Measurements from ENCODE around the gene AGA.

AGA gene

GRCh38 chr4:177478496-177478895, 36.3 kb upstream of the AGA start:
- H3K27me3 ChIP-seq (ENCODE audit: control insufficient read depth, insufficient read depth, low read length): no peaks in the 10 kb centered on the region
- no peaks in the 10 kb centered on the region for H3K9me3 ChIP-seq (ENCODE audit: control insufficient read depth, insufficient read depth, low read length)
- H3K36me3 ChIP-seq (ENCODE audit: control insufficient read depth, insufficient read depth, low read length): no peaks in the 10 kb centered on the region
- no peak overlapping the region for H3K4me3 ChIP-seq (ENCODE audit: low read depth, low read length)
- no peak overlapping the region for H3K9ac ChIP-seq (ENCODE audit: low read depth, low read length)
- peaks cover 4% of the 10 kb centered on the region for H3K4me1 ChIP-seq (ENCODE audit: control insufficient read depth, insufficient read depth, low read length)

GRCh38 chr4:177473991-177474390, 31.8 kb upstream of the AGA start:
- no peak overlapping the region for H3K4me3 ChIP-seq (ENCODE audit: low read depth, low read length)

GRCh38 chr4:177464026-177464425, 21.8 kb upstream of the AGA start:
- Histone ChIP-seq H3K27me3 (ENCODE audit: control insufficient read depth, insufficient read depth, low read length) (no peaks in the 10 kb centered on the region), H3K4me1 (ENCODE audit: control insufficient read depth, insufficient read depth, low read length) (peaks cover 8% of the 10 kb centered on the region), H3K9ac (ENCODE audit: low read depth, low read length) (peak overlapping the region; percentile 50), H3K4me3 (ENCODE audit: low read depth, low read length) (no peak overlapping the region), H3K9me3 (ENCODE audit: control insufficient read depth, insufficient read depth, low read length) (no peaks in the 10 kb centered on the region), H3K36me3 (ENCODE audit: control insufficient read depth, insufficient read depth, low read length) (no peaks in the 10 kb centered on the region)

More at GRCh38 chr4:177473991-177474390, 31.8 kb upstream of the AGA start:
- H3K36me3 ChIP-seq (ENCODE audit: control insufficient read depth, insufficient read depth, low read length): no peaks in the 10 kb centered on the region
- H3K4me1 ChIP-seq (ENCODE audit: control insufficient read depth, insufficient read depth, low read length): no peaks in the 10 kb centered on the region
- H3K9me3 ChIP-seq (ENCODE audit: control insufficient read depth, insufficient read depth, low read length): no peaks in the 10 kb centered on the region
- no peaks in the 10 kb centered on the region for H3K27me3 ChIP-seq (ENCODE audit: control insufficient read depth, insufficient read depth, low read length)
- no peak overlapping the region for H3K9ac ChIP-seq (ENCODE audit: low read depth, low read length)

GRCh38 chr4:177461606-177462005, 19.4 kb upstream of the AGA start:
- Histone ChIP-seq H3K4me1 (ENCODE audit: control insufficient read depth, insufficient read depth, low read length) (peaks cover 8% of the 10 kb centered on the region), H3K9ac (ENCODE audit: low read depth, low read length) (no peak overlapping the region), H3K27me3 (ENCODE audit: control insufficient read depth, insufficient read depth, low read length) (no peaks in the 10 kb centered on the region), H3K9me3 (ENCODE audit: control insufficient read depth, insufficient read depth, low read length) (no peaks in the 10 kb centered on the region), H3K4me3 (ENCODE audit: low read depth, low read length) (no peak overlapping the region), H3K36me3 (ENCODE audit: control insufficient read depth, insufficient read depth, low read length) (no peaks in the 10 kb centered on the region)

DNA sequence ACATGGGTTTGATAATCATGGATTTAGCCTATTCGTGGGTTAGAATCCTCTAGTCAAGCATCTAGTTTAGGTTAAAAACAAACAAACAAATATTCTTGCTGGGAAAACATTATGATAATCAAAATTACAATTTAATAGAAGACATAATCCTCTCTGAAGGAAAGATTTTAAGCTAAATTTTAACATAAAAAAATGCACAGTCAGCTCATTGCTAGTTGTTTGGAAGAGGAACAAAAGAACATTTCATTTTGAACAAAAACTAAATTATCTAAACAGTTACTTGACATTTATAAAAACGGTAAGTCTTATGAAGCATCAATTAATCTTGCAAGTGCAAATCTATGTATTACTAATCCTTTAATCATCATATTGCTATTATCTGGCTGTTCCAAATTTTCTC, 18.2 kb upstream of the AGA start:
- Histone ChIP-seq H3K27me3 (ENCODE audit: control insufficient read depth, insufficient read depth, low read length) (no peaks in the 10 kb centered on the region), H3K9ac (ENCODE audit: low read depth, low read length) (no peak overlapping the region), H3K36me3 (ENCODE audit: control insufficient read depth, insufficient read depth, low read length) (no peaks in the 10 kb centered on the region), H3K9me3 (ENCODE audit: control insufficient read depth, insufficient read depth, low read length) (no peaks in the 10 kb centered on the region), H3K4me3 (ENCODE audit: low read depth, low read length) (no peak overlapping the region), H3K4me1 (ENCODE audit: control insufficient read depth, insufficient read depth, low read length) (peaks cover 8% of the 10 kb centered on the region)

- Histone ChIP-seq H3K36me3 (ENCODE audit: control insufficient read depth, insufficient read depth, low read length) (no peaks in the 10 kb centered on the region), H3K9ac (ENCODE audit: low read depth, low read length) (no peak overlapping the region), H3K4me3 (ENCODE audit: low read depth, low read length) (no peak overlapping the region), H3K9me3 (ENCODE audit: control insufficient read depth, insufficient read depth, low read length) (no peaks in the 10 kb centered on the region), H3K27me3 (ENCODE audit: control insufficient read depth, insufficient read depth, low read length) (no peaks in the 10 kb centered on the region), H3K4me1 (ENCODE audit: control insufficient read depth, insufficient read depth, low read length) (peaks cover 5% of the 10 kb centered on the region)
These were observed 13.3 kb upstream of the AGA start for GRCh38 chr4:177455561-177455970.

- Histone ChIP-seq H3K9ac (ENCODE audit: low read depth, low read length) (no peak overlapping the region), H3K27me3 (ENCODE audit: control insufficient read depth, insufficient read depth, low read length) (no peaks in the 10 kb centered on the region), H3K36me3 (ENCODE audit: control insufficient read depth, insufficient read depth, low read length) (no peaks in the 10 kb centered on the region), H3K4me1 (ENCODE audit: control insufficient read depth, insufficient read depth, low read length) (peaks cover 5% of the 10 kb centered on the region), H3K9me3 (ENCODE audit: control insufficient read depth, insufficient read depth, low read length) (no peaks in the 10 kb centered on the region), H3K4me3 (ENCODE audit: low read depth, low read length) (no peak overlapping the region)
These were observed 10.9 kb upstream of the AGA start for GRCh38 chr4:177453116-177453515.

- H3K27me3 ChIP-seq (ENCODE audit: control insufficient read depth, insufficient read depth, low read length): no peaks in the 10 kb centered on the region
- H3K36me3 ChIP-seq (ENCODE audit: control insufficient read depth, insufficient read depth, low read length): no peaks in the 10 kb centered on the region
- no peaks in the 10 kb centered on the region for H3K9me3 ChIP-seq (ENCODE audit: control insufficient read depth, insufficient read depth, low read length)
- peaks cover 7% of the 10 kb centered on the region for H3K4me1 ChIP-seq (ENCODE audit: control insufficient read depth, insufficient read depth, low read length)
- H3K9ac ChIP-seq (ENCODE audit: low read depth, low read length): no peak overlapping the region
- no peak overlapping the region for H3K4me3 ChIP-seq (ENCODE audit: low read depth, low read length)
These were observed 8.9 kb upstream of the AGA start for GRCh38 chr4:177451108-177451500.

DNA sequence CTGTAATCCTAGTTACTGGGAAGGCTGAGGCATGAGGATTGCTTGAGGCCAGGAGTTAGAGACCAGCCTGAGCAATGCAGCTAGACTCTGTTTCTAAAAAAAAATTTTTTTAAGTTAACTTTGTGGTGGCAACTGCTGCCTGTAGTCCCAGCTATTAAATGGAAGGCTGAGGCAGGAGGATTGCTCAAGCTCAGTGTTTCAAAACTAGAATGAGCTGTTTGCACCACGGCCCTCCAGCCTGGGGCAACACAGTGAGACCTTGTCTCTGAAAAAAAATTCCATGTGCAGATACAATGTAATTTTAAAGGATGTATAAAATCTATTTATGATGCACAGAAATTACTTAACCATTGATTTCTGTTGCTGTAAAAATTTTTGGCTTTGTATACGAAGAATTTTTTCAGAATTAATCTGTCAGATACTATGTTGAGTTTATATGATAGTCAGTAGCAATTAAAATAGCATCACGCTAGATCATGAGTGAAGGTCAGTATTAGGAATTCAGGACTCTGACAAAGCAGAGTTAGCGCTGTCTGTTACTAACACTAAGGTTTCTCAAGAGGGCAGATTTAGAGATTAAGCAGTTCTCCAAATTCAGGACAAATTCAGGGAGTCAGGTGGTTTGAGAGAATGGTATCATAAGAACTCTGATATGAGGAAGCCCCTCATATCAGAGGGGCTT, 8.3 kb upstream of the AGA start:
- no peaks in the 10 kb centered on the region for H3K36me3 ChIP-seq (ENCODE audit: control insufficient read depth, insufficient read depth, low read length)
- H3K9ac ChIP-seq (ENCODE audit: low read depth, low read length): no peak overlapping the region
- H3K9me3 ChIP-seq (ENCODE audit: control insufficient read depth, insufficient read depth, low read length): no peaks in the 10 kb centered on the region
- no peaks in the 10 kb centered on the region for H3K27me3 ChIP-seq (ENCODE audit: control insufficient read depth, insufficient read depth, low read length)
- no peak overlapping the region for H3K4me3 ChIP-seq (ENCODE audit: low read depth, low read length)
- peaks cover 7% of the 10 kb centered on the region for H3K4me1 ChIP-seq (ENCODE audit: control insufficient read depth, insufficient read depth, low read length)

GRCh38 chr4:177448850-177449249, 6.6 kb upstream of the AGA start:
- no peak overlapping the region for H3K4me3 ChIP-seq (ENCODE audit: low read depth, low read length)
- no peaks in the 10 kb centered on the region for H3K9me3 ChIP-seq (ENCODE audit: control insufficient read depth, insufficient read depth, low read length)
- no peaks in the 10 kb centered on the region for H3K27me3 ChIP-seq (ENCODE audit: control insufficient read depth, insufficient read depth, low read length)
- no peak overlapping the region for H3K9ac ChIP-seq (ENCODE audit: low read depth, low read length)
- H3K36me3 ChIP-seq (ENCODE audit: control insufficient read depth, insufficient read depth, low read length): no peaks in the 10 kb centered on the region
- H3K4me1 ChIP-seq (ENCODE audit: control insufficient read depth, insufficient read depth, low read length): peaks cover 2% of the 10 kb centered on the region

GRCh38 chr4:177447417-177448004, 5.3 kb upstream of the AGA start:
- peaks cover 2% of the 10 kb centered on the region for H3K4me1 ChIP-seq (ENCODE audit: control insufficient read depth, insufficient read depth, low read length)
- no peaks in the 10 kb centered on the region for H3K9me3 ChIP-seq (ENCODE audit: control insufficient read depth, insufficient read depth, low read length)
- H3K4me3 ChIP-seq (ENCODE audit: low read depth, low read length): peak overlapping the region; percentile 87
- H3K36me3 ChIP-seq (ENCODE audit: control insufficient read depth, insufficient read depth, low read length): no peaks in the 10 kb centered on the region
- no peaks in the 10 kb centered on the region for H3K27me3 ChIP-seq (ENCODE audit: control insufficient read depth, insufficient read depth, low read length)
- H3K9ac ChIP-seq (ENCODE audit: low read depth, low read length): no peak overlapping the region

- peaks cover 2% of the 10 kb centered on the region for H3K4me1 ChIP-seq (ENCODE audit: control insufficient read depth, insufficient read depth, low read length)
- no peaks in the 10 kb centered on the region for H3K36me3 ChIP-seq (ENCODE audit: control insufficient read depth, insufficient read depth, low read length)
- no peaks in the 10 kb centered on the region for H3K9me3 ChIP-seq (ENCODE audit: control insufficient read depth, insufficient read depth, low read length)
- no peak overlapping the region for H3K9ac ChIP-seq (ENCODE audit: low read depth, low read length)
- peak overlapping the region; percentile 87 for H3K4me3 ChIP-seq (ENCODE audit: low read depth, low read length)
- no peaks in the 10 kb centered on the region for H3K27me3 ChIP-seq (ENCODE audit: control insufficient read depth, insufficient read depth, low read length)
These were observed 4.3 kb upstream of the AGA start for GRCh38 chr4:177446586-177446985.
